HCT116 (cell line): Measurements from ENCODE around the gene ZNF653. TPM values are rescaled to one million over a fixed set of nuclear protein-coding genes. Genes with fewer than 3 reads are reported as not detected.

Experiments
- ATAC-seq: fragments of 200-7000 bp; cut with Tn5 transposase; 2 replicates; pipeline ENCODE4 v1.9.1; 2020; ENCODE audit warnings: mild to moderate bottlenecking, moderate library complexity
- BruUV-seq: library from RNA; stranded (reverse); fragments of 400-500 nt; replicated peaks from 2 replicates; lab custom pipeline; 2021; lab: Mats Ljungman, UMichigan
- CTCF ChIA-PET: fragments of 300-600 bp; sonication (Branson Sonifier 250); formaldehyde crosslinking; loops from one replicate; lab custom pipeline; 2021; ENCODE audit warnings: antibody characterized with exemption; lab: Charles Lee
- POLR2A ChIA-PET: fragments of 300-600, 350-600 bp; sonication (Branson Sonifier 250); formaldehyde crosslinking; loops from one replicate; lab custom pipeline; 2021; ENCODE audit warnings: antibody characterized with exemption; lab: Charles Lee
- RAD21 ChIA-PET, 2 experiments: fragments of 300-600 bp; sonication (Branson Sonifier 250); formaldehyde crosslinking; loops; one replicate each; lab custom pipeline; 2023; ENCODE audit warnings: low total read pairs in 2 of 2; ENCODE audit not compliant: uncharacterized antibody in 2 of 2, unreplicated experiment in 2 of 2, low non-redundant PET in 1 of 2; lab: Charles Lee
- DNase-seq: peaks from one replicate; pipeline ENCODE4 v3.0.0-alpha.2; 2010; ENCODE audit warnings: low read depth, low spot score
- H2AFZ ChIP-seq: fragments of 200-600 bp; shearing (Covaris generic), sonication (generic); 2 replicates; pipeline ENCODE4 v1.6.1; 2017; ENCODE audit warnings: low read depth, mixed run types, mixed read lengths, antibody characterized with exemption, low read length; ENCODE audit not compliant: poor library complexity, severe bottlenecking
- H3K27ac ChIP-seq: 2 replicates; pipeline ENCODE4 v1.5.1; 2012; ENCODE audit warnings: low read depth, low read length
- H3K27me3 ChIP-seq: fragments of 200-600 bp; sonication (generic); 2 replicates; pipeline ENCODE4 v1.6.1; 2016; ENCODE audit warnings: mixed run types, low read length, mixed read lengths; ENCODE audit not compliant: insufficient read depth
- H3K36me3 ChIP-seq, 2 experiments: fragments of 200-500 bp in 1 of 2; fragments of 200-600 bp in 1 of 2; sonication (Bioruptor generic) in 1 of 2; sonication (generic) in 1 of 2; 2 replicates each; pipeline versions ENCODE4 v1.5.1 to v1.6.1; 2014 to 2016; ENCODE audit warnings: low read length in 2 of 2, inconsistent platforms in 1 of 2, mixed read lengths in 1 of 2, mixed run types in 1 of 2; ENCODE audit not compliant: insufficient read depth in 2 of 2, control insufficient read depth in 1 of 2
- H3K4me1 ChIP-seq, 2 experiments: fragments of 200-600 bp in 1 of 2; sonication (generic) in 1 of 2; 2 replicates each; pipeline versions ENCODE4 v1.5.1 to v1.6.1; 2012 to 2017; ENCODE audit warnings: low read length in 2 of 2, inconsistent platforms in 1 of 2, mild to moderate bottlenecking in 1 of 2, mixed read lengths in 1 of 2, mixed run types in 1 of 2, moderate library complexity in 1 of 2; ENCODE audit not compliant: insufficient read depth in 2 of 2, control insufficient read depth in 1 of 2
- H3K4me2 ChIP-seq: fragments of 200-600 bp; sonication (generic); 2 replicates; pipeline ENCODE4 v1.6.1; 2017; ENCODE audit warnings: mixed run types, low read length, mixed read lengths
- H3K4me3 ChIP-seq, 2 experiments: fragments of 200-600 bp in 1 of 2; sonication (generic) in 1 of 2; replicated peaks in 1 of 2; 2 replicates each; pipeline ENCODE4 v1.5.1; 2011 to 2016; ENCODE audit warnings: low read length in 2 of 2, control low read depth in 1 of 2, low read depth in 1 of 2, mild to moderate bottlenecking in 1 of 2, mixed read lengths in 1 of 2, mixed run types in 1 of 2
- H3K79me2 ChIP-seq: fragments of 200-600 bp; sonication (generic); 2 replicates; pipeline ENCODE4 v1.6.1; 2017; ENCODE audit warnings: mild to moderate bottlenecking, mixed run types, low read length, moderate library complexity, mixed read lengths; ENCODE audit not compliant: insufficient read depth
- H3K9ac ChIP-seq: fragments of 200-600 bp; sonication (generic); 2 replicates; pipeline ENCODE4 v1.6.1; 2016; ENCODE audit warnings: low read length, mixed read lengths
- H3K9me2 ChIP-seq: fragments of 200-600 bp; sonication (generic), shearing (Covaris generic); 2 replicates; pipeline ENCODE4 v1.6.1; 2017; ENCODE audit warnings: mixed run types, mild to moderate bottlenecking, moderate library complexity; ENCODE audit not compliant: insufficient read depth
- H3K9me3 ChIP-seq, 2 experiments: fragments of 200-500 bp in 1 of 2; fragments of 200-600 bp in 1 of 2; sonication (Bioruptor generic) in 1 of 2; sonication (generic) in 1 of 2; 2 replicates each; pipeline ENCODE4 v1.6.1; 2014 to 2017; ENCODE audit warnings: low read length in 2 of 2, mixed read lengths in 2 of 2, inconsistent platforms in 1 of 2, low read depth in 1 of 2, mild to moderate bottlenecking in 1 of 2, mixed run types in 1 of 2, moderate library complexity in 1 of 2; ENCODE audit not compliant: control insufficient read depth in 1 of 2, insufficient read depth in 1 of 2
- H4K20me1 ChIP-seq: fragments of 200-600 bp; sonication (generic), shearing (Covaris generic); 2 replicates; pipeline ENCODE4 v1.6.1; 2017; ENCODE audit warnings: mixed run types, mild to moderate bottlenecking, moderate library complexity; ENCODE audit not compliant: insufficient read depth
- EGR1 ChIP-seq: IDR thresholded peaks from 2 replicates; pipeline ENCODE4 v1.6.1; 2012; ENCODE audit warnings: low read depth
- ELF1 ChIP-seq: IDR thresholded peaks from 2 replicates; pipeline ENCODE4 v1.6.1; 2012; ENCODE audit warnings: low read depth, borderline replicate concordance
- EZH2phosphoT487 ChIP-seq: fragments of 200-600 bp; IDR thresholded peaks from 2 replicates; pipeline ENCODE4 v1.6.1; 2018; ENCODE audit warnings: antibody characterized with exemption, borderline replicate concordance
- FOSL1 ChIP-seq: IDR thresholded peaks from 2 replicates; pipeline ENCODE4 v1.6.1; 2012; ENCODE audit warnings: low read depth
- POLR2A ChIP-seq: IDR thresholded peaks from 2 replicates; pipeline ENCODE4 v1.7.0; 2011; ENCODE audit warnings: borderline replicate concordance; ENCODE audit not compliant: insufficient read depth, insufficient read length; ENCODE audit errors: extremely low read depth
- RAD21 ChIP-seq: IDR thresholded peaks from 2 replicates; pipeline ENCODE4 v1.6.1; 2012; ENCODE audit warnings: low read depth, mild to moderate bottlenecking
- REST ChIP-seq: IDR thresholded peaks from 2 replicates; pipeline ENCODE4 v1.6.1; 2012; ENCODE audit warnings: low read depth
- SRF ChIP-seq: IDR thresholded peaks from 2 replicates; pipeline ENCODE4 v1.6.1; 2012; ENCODE audit warnings: low read depth
- TCF7L2 ChIP-seq: IDR thresholded peaks from 2 replicates; pipeline ENCODE4 v1.7.0; 2011; ENCODE audit warnings: borderline replicate concordance, inconsistent platforms; ENCODE audit not compliant: insufficient read depth, insufficient read length; ENCODE audit errors: extremely low read depth
- YY1 ChIP-seq: IDR thresholded peaks from 2 replicates; pipeline ENCODE4 v1.6.1; 2011; ENCODE audit warnings: low read length, low read depth, moderate library complexity, mild to moderate bottlenecking; ENCODE audit not compliant: insufficient replicate concordance; ENCODE audit errors: extremely low read depth
- intact Hi-C: fragments of 100-400 bp; cut with micrococcal nuclease; formaldehyde crosslinking; loops from 2 replicates; pipeline ENCODE4 v1.10.0; 2022
- total RNA-seq: library from RNA; stranded (reverse); gene quantifications from one replicate; pipeline ENCODE4 v1.2.1, GENCODE V29; 2021; ENCODE audit not compliant: unreplicated experiment
- TF ChIP-seq, protein P1 (sequence below): IDR thresholded peaks from 2 replicates; pipeline ENCODE4 v1.6.1; 2012
- TF ChIP-seq, protein P2 (sequence below), 3 experiments: fragments of 200-600 bp in 1 of 3; sonication (generic) in 1 of 3; IDR thresholded peaks in 2 of 3; conservative IDR thresholded peaks in 1 of 3; 2 replicates each; pipeline ENCODE4 v1.5.1; 2012 to 2017; ENCODE audit warnings: low read depth in 2 of 3, low read length in 2 of 3, antibody characterized with exemption in 1 of 3, borderline replicate concordance in 1 of 3, control low read depth in 1 of 3, mild to moderate bottlenecking in 1 of 3, mixed read lengths in 1 of 3, mixed run types in 1 of 3, moderate library complexity in 1 of 3; ENCODE audit not compliant: insufficient read depth in 1 of 3

Gene ZNF653
- total RNA-seq, 1 experiment from 2014 or later = 16.1 TPM

DNA sequence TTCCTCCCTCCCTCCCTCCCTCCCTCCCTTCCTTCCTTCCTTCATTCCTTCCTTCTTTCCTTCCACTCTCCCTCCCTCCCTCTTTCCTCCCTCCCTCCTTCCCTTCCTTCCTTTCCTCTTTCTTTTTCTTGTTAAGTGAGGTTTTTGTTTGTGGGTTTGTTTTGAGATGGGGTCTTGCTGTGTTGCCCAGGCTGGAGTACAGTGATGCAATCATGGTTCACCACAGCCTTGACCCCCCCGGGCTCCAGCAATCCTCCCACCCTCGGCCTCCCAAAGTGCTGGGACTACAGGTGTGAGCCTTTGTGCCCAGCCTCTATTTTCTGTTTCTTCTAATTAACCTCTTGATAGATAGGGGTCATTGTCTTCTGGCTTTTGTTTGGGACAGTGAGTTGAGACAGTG lies 44.2 kb downstream of the ZNF653 start:
- Histone ChIP-seq H3K79me2 (no peaks in the 10 kb centered on the region), H3K9me2 (no peaks in the 10 kb centered on the region), H3K9ac (no peak overlapping the region), H3K4me2 (no peak overlapping the region), H3K36me3 (no peaks in the 10 kb centered on the region), H3K27me3 (no peaks in the 10 kb centered on the region), H4K20me1 (no peaks in the 10 kb centered on the region), H3K4me1 (no peaks in the 10 kb centered on the region), H2AFZ (no peak overlapping the region), H3K4me3 (no peak overlapping the region), H3K27ac (no peak overlapping the region), H3K9me3 (no peaks in the 10 kb centered on the region; a peak in 1 of 4 replicates)
- intact Hi-C loops = no loop called here
- ChIA-PET CTCF (interaction anchor here (0.6 kb wide), 1 partner anchor 9 kb away, joined by 3 read pairs; no protein-coding TSS in a partner anchor), POLR2A (interaction anchor here (0.7 kb wide), 1 partner anchor 117 kb away, joined by 3 read pairs; no protein-coding TSS in a partner anchor), RAD21 (no interaction called here)
- DNase-seq (no peak), ATAC-seq (no peak)
- BruUV-seq = no TSS peak
- TF ChIP-seq, protein P1, sequence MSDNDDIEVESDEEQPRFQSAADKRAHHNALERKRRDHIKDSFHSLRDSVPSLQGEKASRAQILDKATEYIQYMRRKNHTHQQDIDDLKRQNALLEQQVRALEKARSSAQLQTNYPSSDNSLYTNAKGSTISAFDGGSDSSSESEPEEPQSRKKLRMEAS = no peak
- TF ChIP-seq POLR2A (no peak), ELF1 (no peak), SRF (no peak), EGR1 (no peak), RAD21 (no peak), TCF7L2 (no peak), EZH2phosphoT487 (no peak), FOSL1 (no peak), REST (no peak), YY1 (no peak)
- TF ChIP-seq, protein P2, sequence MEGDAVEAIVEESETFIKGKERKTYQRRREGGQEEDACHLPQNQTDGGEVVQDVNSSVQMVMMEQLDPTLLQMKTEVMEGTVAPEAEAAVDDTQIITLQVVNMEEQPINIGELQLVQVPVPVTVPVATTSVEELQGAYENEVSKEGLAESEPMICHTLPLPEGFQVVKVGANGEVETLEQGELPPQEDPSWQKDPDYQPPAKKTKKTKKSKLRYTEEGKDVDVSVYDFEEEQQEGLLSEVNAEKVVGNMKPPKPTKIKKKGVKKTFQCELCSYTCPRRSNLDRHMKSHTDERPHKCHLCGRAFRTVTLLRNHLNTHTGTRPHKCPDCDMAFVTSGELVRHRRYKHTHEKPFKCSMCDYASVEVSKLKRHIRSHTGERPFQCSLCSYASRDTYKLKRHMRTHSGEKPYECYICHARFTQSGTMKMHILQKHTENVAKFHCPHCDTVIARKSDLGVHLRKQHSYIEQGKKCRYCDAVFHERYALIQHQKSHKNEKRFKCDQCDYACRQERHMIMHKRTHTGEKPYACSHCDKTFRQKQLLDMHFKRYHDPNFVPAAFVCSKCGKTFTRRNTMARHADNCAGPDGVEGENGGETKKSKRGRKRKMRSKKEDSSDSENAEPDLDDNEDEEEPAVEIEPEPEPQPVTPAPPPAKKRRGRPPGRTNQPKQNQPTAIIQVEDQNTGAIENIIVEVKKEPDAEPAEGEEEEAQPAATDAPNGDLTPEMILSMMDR (IDR thresholded peaks at IDR 0.05 in 2 of 3, conservative IDR thresholded peaks at IDR 0.05 in 1 of 3; ENCODE audit: borderline replicate concordance in 1 of 3, insufficient read depth in 1 of 3, low read depth in 2 of 3, low read length in 2 of 3) = no peak
